GM12873 (cell line): ENCODE results near the gene LASP1NB.

Experiments used
- TF ChIP-seq, protein P1 (sequence below): IDR thresholded peaks from 2 replicates; pipeline ENCODE4 v1.5.1; 2012; ENCODE audit warnings: low read depth, mild to moderate bottlenecking, moderate library complexity, low read length, control low read depth; ENCODE audit not compliant: insufficient read depth; ENCODE audit errors: missing control alignments

Gene LASP1NB

DNA sequence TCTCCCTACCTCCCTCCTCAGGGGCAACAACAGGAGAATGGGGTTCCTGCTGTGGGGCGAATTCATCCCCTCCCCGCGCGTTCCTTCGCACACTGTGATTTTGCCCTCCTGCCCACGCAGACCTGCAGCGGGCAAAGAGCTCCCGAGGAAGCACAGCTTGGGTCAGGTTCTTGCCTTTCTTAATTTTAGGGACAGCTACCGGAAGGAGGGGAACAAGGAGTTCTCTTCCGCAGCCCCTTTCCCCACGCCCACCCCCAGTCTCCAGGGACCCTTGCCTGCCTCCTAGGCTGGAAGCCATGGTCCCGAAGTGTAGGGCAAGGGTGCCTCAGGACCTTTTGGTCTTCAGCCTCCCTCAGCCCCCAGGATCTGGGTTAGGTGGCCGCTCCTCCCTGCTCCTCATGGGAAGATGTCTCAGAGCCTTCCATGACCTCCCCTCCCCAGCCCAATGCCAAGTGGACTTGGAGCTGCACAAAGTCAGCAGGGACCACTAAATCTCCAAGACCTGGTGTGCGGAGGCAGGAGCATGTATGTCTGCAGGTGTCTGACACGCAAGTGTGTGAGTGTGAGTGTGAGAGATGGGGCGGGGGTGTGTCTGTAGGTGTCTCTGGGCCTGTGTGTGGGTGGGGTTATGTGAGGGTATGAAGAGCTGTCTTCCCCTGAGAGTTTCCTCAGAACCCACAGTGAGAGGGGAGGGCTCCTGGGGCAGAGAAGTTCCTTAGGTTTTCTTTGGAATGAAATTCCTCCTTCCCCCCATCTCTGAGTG, 5.9 kb upstream of the LASP1NB start:
- TF ChIP-seq, protein P1, sequence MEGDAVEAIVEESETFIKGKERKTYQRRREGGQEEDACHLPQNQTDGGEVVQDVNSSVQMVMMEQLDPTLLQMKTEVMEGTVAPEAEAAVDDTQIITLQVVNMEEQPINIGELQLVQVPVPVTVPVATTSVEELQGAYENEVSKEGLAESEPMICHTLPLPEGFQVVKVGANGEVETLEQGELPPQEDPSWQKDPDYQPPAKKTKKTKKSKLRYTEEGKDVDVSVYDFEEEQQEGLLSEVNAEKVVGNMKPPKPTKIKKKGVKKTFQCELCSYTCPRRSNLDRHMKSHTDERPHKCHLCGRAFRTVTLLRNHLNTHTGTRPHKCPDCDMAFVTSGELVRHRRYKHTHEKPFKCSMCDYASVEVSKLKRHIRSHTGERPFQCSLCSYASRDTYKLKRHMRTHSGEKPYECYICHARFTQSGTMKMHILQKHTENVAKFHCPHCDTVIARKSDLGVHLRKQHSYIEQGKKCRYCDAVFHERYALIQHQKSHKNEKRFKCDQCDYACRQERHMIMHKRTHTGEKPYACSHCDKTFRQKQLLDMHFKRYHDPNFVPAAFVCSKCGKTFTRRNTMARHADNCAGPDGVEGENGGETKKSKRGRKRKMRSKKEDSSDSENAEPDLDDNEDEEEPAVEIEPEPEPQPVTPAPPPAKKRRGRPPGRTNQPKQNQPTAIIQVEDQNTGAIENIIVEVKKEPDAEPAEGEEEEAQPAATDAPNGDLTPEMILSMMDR: no peak

DNA sequence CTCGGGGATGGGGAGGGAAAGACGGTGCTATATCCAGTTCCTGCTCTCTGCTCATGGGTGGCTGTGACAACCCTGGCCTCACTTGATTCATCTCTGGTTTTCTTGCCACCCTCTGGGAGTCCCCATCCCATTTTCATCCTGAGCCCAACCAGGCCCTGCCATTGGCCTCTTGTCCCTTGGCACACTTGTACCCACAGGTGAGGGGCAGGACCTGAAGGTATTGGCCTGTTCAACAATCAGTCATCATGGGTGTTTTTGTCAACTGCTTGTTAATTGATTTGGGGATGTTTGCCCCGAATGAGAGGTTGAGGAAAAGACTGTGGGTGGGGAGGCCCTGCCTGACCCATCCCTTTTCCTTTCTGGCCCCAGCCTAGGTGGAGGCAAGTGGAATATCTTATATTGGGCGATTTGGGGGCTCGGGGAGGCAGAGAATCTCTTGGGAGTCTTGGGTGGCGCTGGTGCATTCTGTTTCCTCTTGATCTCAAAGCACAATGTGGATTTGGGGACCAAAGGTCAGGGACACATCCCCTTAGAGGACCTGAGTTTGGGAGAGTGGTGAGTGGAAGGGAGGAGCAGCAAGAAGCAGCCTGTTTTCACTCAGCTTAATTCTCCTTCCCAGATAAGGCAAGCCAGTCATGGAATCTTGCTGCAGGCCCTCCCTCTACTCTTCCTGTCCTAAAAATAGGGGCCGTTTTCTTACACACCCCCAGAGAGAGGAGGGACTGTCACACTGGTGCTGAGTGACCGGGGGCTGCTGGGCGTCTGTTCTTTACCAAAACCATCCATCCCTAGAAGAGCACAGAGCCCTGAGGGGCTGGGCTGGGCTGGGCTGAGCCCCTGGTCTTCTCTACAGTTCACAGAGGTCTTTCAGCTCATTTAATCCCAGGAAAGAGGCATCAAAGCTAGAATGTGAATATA, 4.8 kb upstream of the LASP1NB start:
- TF ChIP-seq, protein P1: no peak

DNA sequence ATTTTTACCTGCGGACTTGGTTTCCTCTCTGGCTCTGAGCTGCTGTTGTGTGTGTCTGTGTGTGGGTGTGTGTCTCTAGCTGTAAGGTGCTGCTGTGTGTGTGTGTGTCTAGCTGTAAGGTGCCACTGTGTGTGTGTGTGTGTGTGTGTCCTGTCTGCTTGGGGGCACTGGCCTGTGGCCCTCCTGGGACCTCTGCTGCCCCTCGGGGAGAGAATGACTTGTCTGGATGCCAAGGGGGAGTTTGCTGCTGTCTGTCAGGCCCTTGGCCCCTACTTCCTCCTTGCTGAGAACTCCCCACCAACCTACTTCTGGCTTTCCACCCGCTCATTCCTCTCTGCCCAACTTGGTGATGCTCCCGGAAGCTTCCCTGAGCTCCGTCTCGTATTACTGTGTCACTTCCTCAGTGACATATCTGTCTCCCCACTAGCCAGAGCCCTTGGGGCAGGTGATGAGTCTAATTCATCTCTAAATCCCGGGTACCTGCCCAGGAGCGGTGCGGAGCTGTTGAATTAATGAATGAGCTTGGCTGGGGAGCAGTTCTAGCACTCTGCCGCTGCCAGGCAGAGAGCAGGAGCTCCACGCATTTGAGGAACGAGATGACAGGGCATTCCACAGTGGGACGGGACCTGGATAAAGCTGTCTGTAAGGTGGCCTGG, 3.5 kb upstream of the LASP1NB start:
- TF ChIP-seq, protein P1: no peak

DNA sequence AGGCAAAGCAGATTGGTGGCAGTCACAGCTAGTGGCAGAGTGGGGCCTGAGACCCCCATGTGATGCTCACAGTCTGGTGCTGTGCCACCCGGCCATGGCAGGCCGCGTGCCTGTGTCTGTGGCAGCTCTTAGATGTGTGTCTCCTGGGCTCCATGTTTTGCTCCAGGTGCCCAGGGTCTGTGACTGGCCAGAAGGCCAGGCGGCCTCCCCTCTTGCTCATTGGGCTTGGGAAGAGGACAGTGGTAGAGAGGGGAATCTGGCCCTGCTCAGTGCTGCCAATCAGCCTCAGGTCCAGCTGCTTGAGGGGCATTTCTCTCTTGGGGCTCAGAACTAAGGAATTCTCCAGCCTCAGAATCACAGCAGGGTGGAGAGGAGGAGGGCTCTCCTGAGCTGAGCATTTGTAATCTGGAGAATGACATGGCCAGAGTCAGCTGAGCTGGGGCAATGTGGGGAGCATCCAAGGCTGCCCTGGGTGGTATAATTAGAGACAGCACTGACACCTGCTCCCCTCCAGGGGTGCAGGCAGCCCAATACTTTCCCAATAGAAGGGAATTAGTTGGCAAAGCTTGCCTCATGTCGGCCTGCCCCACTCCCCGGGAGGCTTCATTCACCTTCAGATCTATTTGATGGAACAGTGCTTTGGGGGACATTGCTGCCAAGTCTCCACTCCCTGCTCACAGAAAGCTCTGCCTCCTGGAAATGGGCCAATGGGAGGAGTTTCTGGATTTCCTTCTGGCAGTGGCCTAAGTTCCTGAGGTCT, 2.7 kb upstream of the LASP1NB start:
- TF ChIP-seq, protein P1: peak; percentile 8

DNA sequence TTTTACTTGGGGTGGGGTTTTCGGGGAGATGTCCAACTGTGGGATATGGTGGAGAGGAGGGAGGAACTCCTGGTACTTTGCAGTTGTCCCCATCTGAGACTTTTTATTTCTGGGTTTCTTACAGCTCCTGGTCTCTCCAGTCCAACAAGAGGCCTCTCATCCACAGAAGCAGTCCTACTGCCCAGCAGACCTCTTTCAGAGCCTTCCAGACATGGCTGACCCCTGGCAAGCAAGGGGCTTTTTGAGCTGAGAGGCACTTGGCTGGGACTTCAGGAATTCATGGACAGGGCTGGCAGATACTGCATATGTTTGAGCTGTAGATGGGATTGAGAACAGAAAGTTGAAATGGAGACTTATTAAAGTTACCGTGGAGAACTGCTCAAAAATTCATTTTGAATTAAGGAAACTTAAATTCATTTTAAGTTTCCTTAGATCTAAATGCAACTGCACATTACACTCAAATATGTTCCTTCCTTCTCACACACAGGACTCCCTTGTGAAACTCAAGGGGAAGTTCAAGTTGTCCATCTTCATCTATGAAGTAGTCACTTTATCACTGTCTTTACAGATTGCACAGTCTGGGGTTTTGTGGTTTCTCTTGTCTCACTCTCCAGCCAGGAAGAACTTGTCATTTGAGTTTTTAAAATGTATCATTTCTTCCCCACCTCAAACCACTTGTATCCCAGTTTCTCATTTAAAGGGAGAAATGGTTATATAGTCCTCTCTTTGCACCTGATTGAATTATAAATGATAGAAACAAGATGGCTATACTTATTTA, 1.1 kb downstream of the LASP1NB start:
- TF ChIP-seq, protein P1: no peak

DNA sequence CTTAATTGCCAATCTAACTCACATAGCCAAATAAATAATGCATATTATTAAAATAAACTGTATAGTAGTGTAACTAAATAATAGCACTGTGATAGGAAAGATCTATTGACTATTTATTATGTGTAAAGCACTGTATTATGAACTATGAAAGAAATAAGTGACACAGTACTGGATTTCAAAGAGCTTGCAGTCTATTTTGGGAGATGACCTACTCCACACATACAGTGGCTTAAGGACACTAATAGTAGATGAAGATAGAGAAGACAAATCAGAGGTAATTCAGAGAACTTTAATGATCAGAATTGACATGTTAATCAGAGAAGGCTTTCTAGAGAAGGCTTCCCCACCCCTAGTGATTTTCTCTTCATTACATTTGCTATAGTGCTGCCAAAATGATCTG, 14.6 kb downstream of the LASP1NB start:
- TF ChIP-seq, protein P1: no peak
